LoVo (cell line): Measurements from ENCODE around the gene WFS1.

Source experiments
- DNase-seq: peaks from one replicate; pipeline ENCODE4 v3.0.0-alpha.2; 2016; ENCODE audit warnings: low spot score

WFS1 gene

DNA sequence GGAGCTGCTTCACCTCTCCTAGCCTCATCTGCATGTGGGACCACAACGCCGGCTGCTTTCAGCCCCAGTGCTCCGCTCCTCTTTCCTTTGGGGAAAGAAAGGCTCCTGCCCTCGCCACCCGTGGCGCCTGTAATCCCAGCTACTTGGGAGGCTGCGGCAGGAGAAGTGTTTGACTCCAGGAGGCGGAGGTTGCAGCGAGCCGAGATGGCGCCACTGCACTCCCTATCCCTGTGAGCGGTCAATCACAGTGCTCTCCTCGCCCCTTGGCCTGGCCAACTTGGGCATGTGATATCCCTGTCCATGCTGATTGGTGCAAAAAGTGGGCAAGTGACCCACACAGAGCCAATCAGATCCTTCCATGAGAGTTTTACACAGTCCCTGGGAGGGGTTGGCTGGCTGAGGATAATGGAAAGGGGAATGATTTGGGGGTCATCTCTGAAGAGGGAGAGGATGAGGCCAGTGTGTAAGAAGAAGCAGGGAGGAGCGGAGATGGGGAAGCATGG lies 56.2 kb downstream of the WFS1 start:
- DNase-seq, result no peak

DNA sequence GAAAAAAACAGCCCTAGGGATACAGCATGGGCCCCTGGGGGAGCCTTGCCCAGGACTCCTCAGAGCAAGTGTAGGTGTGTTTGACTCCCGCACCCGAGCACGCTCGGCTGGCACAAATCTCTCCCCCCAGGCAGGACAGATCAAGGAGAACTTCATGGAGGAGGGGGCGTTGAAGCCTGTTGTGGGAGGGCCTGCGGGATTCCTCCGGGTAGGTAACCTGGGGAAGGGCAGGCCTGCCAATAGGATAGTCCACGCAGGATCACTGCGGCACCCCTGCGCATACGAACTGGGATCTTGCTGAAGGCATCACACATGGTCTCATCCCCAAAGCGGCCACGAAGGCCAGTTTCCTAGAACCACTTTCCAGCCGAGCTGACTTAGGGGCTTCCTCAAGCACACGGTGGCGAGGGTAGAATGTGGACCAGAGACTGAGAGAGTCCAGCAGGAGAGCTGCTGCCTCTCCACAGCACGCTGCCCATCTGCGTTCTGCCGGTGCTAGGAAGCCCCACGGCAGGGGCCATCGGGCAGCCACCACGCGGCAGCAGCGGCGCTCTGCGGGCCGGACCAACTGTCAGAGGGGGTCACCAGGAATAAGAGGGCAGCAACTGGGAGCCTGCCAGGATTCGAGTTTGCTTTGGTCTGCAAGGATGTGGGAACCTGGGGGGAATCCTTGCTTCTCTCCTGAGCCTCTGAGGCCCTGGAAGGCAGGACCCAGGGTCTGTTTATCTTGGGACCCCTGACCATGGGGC lies 56.8 kb downstream of the WFS1 start:
- no peak for DNase-seq

DNA sequence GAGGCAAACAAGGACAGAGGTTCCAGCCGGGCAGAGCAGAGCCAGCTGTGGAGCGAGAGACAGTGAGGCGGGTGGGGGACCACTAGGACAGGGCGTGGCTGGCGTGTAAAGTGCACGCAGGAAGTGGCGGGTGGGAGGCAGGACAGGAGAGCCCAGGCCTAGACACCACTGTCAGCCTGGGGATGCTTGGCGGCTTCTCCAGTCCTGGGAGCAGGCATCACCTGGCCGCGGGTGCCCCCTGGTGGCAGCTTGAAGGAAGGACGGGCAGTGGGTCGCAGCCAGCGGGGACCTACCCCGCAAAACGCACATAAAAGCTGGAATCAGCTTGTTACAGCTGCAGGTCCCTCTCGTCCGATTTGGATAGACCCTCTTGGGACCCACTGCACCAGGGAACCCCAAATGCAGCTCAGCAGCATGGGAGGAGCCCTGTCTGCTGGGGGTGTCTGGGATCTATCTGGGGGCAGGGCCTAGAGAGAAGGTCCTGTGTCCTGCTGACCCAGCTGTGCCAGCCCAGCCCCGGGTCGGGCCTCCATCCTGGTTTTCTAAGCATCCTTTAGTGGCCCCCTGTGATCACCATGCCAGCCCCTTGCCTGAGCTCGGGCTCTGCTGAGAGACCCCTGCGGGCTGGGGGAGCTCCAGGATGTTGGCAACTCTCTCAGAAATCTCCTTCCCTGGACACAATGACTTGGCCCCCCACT lies 57.7 kb downstream of the WFS1 start:
- peak; percentile 73 for DNase-seq

DNA sequence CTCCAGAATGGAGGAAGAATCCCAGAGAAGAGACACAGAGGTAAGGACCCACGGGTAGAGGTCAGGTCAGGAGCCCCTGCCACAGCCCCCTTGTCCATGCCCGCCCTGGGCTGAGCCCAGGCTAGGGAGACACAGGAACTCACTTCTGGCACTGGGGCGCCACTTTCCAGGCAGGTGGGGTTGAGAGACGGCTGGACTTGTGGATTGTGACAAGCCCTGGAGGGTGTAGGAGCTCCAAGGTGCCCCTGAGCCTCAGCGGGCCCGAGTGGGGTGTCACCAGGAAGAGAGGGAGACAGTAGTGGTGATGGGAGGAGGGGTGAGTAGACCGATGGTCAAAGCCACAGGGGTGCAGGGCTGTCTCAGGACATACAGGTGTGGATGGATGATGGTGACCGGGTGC lies 58.9 kb downstream of the WFS1 start:
- DNase-seq, result no peak

DNA sequence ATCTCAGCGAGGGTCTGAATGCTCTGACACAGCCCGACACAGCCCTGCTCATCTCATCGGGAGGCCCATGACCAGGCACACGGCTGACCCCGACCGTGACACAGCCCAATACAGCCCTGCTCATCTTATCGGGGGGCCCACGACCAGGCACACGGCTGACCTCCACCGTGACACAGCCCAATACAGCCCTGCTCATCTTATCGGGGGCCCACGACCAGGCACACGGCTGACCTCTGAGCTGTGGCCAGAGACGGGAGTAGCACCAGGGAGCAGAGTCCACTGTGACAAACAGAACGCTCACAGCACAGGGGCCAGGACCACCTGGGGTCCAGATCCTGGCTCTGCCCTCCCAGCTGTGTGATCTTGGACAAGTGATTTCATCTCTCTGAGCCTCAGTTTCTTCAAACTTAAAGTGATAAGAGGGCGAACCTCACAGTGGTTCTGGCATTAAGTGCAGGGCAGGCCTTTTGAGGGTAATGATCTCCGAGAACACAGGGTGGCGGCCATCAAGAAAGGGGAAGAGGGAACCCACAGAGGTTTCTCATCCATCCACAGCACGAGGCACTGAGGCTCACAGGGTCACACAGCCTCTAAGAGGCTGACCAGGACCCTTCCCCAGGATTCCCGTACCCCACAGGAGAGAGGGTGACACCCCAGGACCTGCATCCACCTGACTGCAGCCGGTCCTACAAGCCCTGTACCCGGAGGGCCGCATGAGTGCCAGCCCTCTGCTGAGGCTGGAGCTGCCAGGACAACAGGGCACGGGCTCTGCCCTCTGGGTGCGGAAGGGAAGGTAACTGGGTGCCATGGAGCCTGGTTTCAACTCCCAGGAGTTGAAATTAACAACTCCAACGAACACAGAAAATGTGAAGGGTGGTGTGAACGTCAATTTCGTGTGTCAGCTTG lies 60.1 kb downstream of the WFS1 start:
- DNase-seq, result no peak

DNA sequence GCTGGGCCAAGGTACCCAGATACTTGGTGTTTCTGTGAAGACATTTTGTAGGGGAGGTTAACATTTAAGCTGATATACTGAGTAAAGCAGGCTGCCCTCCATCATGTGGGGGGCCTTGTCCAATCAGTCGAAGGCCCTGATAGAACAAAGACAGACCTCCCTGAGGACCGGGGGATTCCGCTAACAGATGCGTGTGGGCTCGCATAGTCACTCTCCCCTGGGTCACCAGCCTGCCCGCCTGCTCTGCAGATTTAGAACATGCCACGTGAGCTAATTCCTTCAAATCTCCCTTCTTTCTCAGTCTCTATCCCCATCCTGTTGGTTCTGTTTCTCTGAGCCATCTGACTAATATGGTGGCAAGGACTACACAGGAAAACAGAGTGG lies 60.7 kb downstream of the WFS1 start:
- DNase-seq, result no peak

DNA sequence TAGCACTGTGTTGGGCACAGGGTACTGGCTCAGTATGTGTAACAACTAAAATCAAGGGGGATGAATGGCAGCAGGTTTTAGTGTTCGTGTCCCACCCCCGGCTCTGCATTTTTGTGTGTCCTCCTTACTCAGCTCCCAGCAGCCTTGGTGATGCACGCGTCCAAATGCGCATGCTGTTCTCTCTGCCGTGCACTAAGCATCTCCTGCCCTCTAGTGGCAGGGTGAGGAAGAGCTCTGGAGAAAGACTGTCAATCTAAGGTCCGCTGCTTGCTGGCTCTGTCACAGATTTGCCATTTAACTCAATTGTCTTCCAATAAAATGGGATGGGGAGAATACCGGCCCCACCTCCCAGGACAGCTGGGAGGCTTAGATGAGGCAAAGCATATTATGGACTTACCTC lies 61.4 kb downstream of the WFS1 start:
- DNase-seq, result no peak

DNA sequence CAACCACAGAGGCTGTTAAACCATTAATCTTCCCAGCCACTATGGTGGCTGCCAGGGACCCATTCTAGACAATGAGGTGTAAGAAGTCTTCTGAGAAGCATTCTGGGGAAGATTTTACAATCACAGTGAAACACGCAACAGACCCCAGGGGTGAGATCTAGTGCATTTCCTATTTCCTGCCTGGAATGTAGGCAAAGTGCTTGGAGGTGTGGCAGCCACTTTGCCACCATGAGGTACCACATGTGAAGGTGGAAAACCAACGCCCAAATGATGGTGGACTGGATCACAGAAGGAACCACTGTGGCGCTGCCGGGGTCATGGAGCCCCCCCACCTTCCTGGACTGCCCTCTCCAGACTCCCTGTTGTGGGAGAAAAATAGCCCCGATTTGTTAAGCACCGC lies 61.8 kb downstream of the WFS1 start:
- no peak for DNase-seq

DNA sequence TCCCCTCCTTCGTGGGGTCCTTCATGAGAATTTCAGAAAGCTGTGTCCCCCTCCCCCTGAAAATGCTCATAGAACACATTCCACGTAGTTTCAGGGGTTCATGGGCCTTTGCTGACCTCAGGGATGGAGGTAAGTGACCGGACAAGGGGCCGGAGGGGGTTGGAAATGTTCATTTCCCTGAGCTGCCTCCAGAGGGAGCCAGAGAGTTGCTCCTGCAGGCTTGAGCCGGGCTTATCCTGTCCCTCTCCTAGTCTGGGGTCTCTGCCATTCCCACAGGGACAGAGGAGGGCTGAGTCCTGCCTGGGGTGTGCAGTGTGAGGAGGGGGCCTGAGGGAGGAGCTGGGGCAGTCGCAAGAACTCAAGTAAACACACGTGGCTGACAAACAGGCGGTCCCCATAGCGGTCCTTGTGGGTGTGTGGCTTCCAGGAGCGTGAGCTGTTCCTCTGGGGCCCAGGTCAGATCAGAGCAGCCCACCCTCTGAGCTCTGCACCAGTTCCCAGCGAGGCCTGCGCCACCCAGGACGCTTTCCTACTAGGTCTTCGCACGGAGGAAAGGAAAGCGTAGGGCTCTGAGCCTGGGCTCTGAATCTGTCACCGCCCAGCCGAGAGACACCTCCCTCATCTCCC lies 62.5 kb downstream of the WFS1 start:
- peak; percentile 45 for DNase-seq

DNA sequence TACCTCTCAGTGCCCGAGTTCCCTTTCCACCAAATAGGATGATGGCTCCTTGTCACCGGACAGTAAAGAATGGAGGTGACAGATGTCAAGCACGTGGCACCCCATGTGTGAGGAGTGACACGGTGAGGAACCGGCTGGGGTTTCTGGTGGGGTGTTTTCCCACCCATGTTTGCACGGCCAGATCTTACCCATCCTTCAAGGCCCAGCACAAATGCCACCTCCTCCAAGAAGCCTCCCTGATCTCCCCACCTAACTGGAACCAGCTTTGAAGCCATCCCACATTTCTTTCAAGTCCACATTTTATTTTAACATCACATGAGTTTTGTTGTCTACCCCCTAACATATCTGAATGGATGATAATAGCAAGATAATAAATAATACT lies 63.0 kb downstream of the WFS1 start:
- no peak for DNase-seq

DNA sequence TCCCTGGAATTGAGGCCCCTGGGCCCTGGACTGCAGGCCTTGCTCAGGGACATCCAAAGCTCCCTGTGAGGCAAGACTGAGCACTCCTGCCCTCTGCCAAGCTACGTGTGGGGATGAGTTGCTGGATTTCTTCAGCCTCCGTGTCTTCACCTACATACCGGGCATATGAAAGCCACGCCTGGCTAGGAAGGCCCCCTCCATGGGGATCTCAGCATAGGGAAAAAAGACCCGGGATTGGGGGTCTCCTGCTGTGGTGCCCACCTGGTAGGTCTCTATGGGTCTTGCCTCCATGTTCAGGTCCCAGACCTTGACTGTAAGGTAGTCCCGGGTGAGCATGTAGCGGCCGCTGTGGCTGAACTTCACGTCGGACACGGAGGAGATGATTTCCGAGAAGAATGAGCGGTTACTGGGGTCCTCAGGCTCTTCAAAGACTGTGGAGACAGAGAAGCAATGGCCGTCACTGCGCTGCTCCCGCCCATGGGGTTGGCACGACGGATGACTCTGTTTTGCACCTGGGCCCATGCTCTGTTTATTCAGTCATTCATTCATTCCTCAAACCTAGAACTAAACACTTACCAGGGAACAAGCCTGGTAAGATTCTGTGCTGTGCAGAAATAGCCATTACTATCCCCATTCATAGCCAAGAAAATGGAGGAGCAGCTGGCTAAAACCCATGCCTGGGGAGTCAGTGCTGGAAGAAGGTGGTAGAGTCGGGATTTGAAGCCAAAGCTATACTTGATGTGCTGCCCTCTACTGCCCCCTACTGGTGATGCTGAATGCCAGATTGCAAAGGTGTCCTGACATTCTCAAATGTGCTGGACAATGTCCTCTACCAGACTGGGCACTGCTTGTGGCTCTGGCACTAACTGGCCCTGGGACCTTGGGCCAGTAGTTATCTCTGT lies 63.9 kb downstream of the WFS1 start:
- no peak for DNase-seq

DNA sequence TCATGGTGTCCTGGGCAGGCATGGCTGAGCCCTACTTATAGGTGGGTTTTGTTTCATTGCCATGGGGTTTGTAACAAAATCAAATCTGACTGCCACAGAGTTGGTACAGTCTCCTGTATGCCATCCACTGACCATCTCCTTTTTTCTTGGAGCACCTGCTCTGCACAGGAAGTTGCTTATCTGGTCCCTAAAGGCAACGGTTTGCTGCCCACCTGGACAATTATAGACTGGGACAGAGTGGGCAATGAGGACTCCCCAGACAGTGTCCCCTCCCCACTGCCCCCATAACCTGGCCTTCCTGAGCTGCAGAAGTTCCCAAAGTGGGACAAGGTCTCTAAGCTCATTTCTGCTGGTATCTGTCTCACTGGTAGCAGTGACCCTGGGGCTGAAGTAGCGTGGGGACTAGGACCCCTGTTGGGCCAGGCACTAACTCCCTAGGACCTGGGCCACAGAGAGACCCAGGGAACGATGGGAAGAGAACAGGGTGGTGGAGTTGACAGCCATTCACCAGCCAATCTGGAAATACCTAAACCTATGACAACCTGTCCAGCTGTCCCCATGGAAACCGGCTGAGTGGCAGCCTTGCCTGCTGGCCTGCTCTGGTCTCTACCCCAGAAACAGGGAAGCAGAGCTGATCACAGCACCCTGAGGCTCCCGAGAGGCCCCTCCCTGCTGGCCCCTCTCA lies 64.7 kb downstream of the WFS1 start:
- no peak for DNase-seq

DNA sequence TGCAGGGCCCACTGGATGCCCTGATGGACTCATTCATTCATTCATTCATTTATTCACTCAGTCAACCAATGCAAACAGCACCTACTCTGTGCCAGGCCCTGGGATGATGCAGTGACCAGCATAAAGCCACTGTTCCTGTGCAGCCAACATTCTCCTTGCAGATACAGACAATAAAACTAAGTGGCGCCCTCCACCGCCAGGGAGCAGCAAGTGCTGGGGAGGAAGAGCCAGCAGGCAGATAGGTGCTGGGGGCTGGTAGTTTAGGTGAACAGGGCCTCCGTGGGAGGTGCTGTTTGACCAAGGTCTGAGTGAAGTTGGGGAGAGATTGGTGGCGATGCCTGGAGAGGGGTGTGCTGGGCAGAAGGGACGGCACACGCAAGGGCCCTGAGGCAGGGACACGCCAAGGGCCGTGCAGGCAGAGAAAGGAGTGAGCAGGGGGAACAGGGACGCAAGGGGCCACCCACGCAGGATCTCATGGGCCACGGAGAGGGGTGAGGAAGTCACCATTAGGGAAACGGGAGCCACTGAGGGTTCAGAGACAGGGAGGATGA lies 65.5 kb downstream of the WFS1 start:
- DNase-seq, result no peak

DNA sequence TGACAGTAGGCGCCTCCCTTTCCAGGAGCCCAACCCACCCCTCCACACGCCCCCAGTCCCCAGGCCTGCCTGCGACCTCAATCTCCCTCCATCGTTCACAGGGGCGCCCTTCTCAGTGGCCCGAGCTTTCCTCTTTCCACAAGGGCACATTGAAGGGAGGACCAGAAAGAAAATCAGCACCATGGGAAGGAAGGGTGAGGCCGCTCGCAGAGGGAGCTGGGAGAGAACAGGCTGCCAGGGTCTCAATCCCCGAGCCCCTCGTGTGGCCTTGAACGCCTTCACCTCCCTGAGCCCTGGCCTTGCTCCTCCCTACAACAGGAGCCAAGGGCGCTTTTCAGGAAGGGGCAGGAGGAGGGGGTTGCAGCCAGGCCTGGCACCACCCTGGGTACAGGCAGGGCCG lies 66.5 kb downstream of the WFS1 start:
- no peak for DNase-seq

DNA sequence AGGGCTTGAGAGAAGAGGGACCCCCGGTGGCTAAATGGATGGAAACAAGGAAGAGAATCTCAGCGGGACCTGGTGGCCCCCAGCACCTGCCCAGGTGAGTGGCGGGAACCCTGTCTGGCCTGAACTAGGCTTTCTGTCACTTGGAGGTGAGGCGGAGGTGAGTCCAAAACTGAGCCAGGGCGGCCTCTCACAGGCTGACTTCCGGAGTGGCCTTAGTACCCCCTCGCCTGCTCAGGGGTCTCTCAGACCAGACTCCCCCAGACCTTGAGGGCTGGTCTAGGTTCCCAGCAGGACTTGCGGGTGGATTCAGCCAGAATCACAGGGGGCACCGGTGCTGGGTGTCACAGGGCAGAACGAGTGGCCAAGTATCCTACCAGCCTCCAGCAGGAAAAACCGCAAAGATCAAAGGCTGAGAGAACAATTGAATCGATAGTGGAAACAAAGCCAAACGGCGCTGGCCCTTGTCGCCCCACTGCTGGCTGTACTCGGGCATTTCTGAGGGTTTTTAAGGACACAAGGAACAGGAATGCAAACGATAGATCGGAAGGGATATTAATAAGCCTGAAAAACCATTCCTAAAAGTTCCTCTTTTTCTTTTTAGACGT lies 67.8 kb downstream of the WFS1 start:
- no peak for DNase-seq

DNA sequence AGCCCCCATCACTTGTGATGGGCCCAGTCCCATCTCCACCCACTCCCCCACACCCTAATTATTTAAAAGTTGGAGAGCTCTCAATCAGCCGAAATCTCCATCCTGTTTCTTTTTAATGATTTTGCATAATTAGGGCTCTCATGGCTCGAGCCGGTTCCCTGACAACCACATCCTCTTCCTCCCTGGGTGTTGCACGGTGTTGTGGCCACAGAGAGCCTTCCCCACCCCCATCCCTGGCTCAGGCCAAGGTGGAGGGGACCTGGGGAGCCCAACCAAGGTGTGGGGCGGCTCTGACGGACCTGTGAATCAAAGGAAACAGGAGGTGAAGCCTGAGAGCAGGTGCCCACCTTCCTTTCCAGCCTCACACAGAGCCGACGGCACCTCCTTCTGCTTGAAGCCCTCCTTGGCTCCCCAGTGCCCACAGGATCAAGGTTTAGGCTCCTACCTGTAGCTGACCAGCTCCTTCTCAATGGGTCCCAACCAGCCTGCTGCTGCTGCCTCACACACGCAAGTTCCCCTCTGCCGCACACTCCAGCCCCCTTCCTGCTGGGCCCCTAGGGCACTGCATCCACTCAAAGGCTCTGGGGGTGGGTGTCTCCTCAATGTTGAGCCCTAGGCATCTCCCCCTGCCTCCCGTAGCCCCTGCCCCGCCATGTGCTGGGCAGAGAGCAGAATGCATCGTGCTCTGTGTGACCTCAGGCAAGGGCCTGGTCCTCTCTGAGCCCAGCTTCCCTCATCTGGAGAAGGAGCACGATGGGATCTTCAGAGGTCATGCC lies 68.7 kb downstream of the WFS1 start:
- no peak for DNase-seq

DNA sequence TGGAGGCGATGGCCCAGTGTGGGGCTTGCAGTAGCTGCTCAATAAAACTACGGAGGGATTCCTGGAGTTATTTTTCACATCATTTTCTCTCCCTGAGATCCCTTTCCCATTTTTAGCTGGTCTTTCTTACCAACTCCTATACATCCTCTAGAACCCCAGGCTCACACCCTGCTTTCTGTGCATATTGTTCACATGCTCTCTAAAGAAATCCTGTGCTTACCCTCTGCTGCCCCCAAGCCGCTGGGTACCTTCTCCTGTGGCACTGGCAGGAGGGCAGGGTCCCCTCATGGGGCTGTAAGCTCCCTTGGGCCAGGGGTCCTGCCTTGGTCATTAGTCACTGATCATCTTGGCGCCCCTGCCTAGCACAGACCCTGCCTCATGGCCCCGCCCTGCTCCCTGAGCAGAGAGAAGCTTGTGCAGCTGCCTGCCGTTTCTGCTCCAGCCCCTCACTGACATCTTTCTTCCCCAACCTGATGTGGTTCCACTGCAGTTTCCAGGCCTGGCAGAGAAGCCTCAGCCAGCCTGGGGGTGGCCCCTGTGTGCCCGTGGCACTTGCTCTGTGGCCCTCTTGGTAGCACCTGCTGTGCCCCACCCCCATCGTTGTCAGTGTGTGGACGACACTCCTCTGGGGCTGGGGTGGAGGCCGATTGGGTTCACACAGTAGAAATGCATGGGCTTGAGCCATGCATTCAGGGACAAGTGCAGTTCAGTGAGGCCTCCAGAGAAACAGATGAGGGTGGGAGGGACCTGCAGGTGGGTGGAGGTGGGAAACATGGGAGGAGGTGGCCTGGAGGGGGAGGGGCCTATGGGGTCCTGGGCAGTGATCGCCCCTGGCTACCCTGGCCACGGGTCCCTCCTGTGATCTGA lies 69.5 kb downstream of the WFS1 start:
- DNase-seq, result no peak

DNA sequence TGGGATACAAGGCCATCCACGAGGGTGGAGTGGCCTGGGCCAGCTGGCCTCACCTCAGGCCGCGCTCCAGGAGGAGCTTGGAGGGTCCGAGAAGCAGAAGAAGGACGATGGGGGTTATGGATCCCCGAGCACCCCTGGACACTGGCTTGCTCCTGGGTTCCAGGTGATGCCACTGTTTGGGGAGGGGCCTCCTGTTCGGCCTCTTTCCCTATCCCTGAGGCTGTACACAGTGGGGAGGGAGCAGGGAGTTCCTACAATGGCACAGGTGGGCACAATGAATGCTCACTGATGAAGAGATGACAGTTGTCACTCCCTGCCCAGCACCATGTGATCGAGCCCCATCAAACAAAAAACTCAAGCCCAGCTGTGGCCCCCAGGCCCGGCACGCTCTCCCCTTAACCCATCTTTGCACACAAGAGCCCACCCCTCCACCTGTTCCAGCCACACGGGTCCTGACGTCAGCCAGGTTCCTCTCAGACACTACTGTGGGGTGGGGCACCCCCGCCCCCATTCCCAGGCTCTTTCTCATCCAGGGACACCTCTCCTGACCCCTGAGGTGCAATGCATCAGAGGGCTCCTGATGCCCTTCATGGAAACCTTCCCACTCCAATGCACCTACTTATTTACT lies 70.3 kb downstream of the WFS1 start:
- no peak for DNase-seq
